H1 (cell line): ENCODE results near the gene CCDC195. TPM values are rescaled to one million over a fixed set of nuclear protein-coding genes. Genes with fewer than 3 reads are reported as not detected.

Experiments
- CTCF ChIA-PET: fragments of 300-600 bp; sonication (Branson Sonifier 250); formaldehyde crosslinking; loops from one replicate; lab custom pipeline; 2021; ENCODE audit not compliant: partially characterized antibody; lab: Charles Lee
- POLR2A ChIA-PET: fragments of 300-600 bp; sonication (Branson Sonifier 250); formaldehyde crosslinking; loops from one replicate; lab custom pipeline; 2021; ENCODE audit warnings: inconsistent platforms; ENCODE audit not compliant: partially characterized antibody; lab: Charles Lee
- DNase-seq, 2 experiments: peaks; one replicate each; pipeline versions ENCODE4 v3.0.0 to v3.0.0-alpha.2; 2010 to 2022; ENCODE audit warnings: low spot score in 2 of 2, low read depth in 1 of 2, mixed read lengths in 1 of 2
- FAIRE-seq: peaks from 2 replicates; lab custom pipeline; 2011; peaks lifted over from hg19 to GRCh38; lab: Jason Lieb, UNC
- H2AFZ ChIP-seq: 2 replicates; pipeline ENCODE4 v1.8.1; 2012; ENCODE audit warnings: low read length, inconsistent platforms
- H2AK5ac ChIP-seq: 2 replicates; pipeline ENCODE4 v1.6.1; 2013; ENCODE audit warnings: low read depth, low read length
- H2BK120ac ChIP-seq: replicated peaks from 2 replicates; pipeline ENCODE3; 2013; ENCODE audit warnings: low read depth, low read length, inconsistent platforms
- H2BK12ac ChIP-seq: 2 replicates; pipeline ENCODE4 v1.6.1; 2013; ENCODE audit warnings: low read depth, low read length
- H2BK15ac ChIP-seq: 2 replicates; pipeline ENCODE4 v1.6.1; 2013; ENCODE audit warnings: low read length
- H2BK20ac ChIP-seq: 2 replicates; pipeline ENCODE4 v1.6.1; 2013; ENCODE audit warnings: low read length
- H2BK5ac ChIP-seq: 2 replicates; pipeline ENCODE4 v1.6.1; 2013; ENCODE audit warnings: low read depth, low read length
- H3K14ac ChIP-seq: 2 replicates; pipeline ENCODE4 v1.6.1; 2013; ENCODE audit warnings: inconsistent platforms; ENCODE audit not compliant: insufficient read length
- H3K18ac ChIP-seq: 2 replicates; pipeline ENCODE4 v1.6.1; 2013; ENCODE audit warnings: low read length; ENCODE audit errors: extremely low read depth
- H3K23ac ChIP-seq: 2 replicates; pipeline ENCODE4 v1.6.1; 2013; ENCODE audit warnings: inconsistent platforms; ENCODE audit not compliant: insufficient read length
- H3K23me2 ChIP-seq: 2 replicates; pipeline ENCODE4 v1.6.1; 2013; ENCODE audit warnings: low read depth, low read length
- H3K27ac ChIP-seq: 2 replicates; pipeline ENCODE4 v1.6.1; 2011; ENCODE audit warnings: low read depth, low read length, inconsistent platforms
- H3K27me3 ChIP-seq, 4 experiments: replicated peaks in 1 of 4; 1 replicate in 1 of 4; 2 replicates in 3 of 4; pipeline versions ENCODE4 v1.6.1 to v1.8.1; 2011 to 2013; ENCODE audit warnings: low read length in 3 of 4, mild to moderate bottlenecking in 3 of 4, inconsistent platforms in 2 of 4, mixed read lengths in 2 of 4, moderate library complexity in 1 of 4; ENCODE audit not compliant: control insufficient read depth in 3 of 4, insufficient read depth in 3 of 4; ENCODE audit errors: extremely low read depth in 1 of 4
- H3K36me3 ChIP-seq, 4 experiments: 2 replicates each; pipeline versions ENCODE4 v1.6.1 to v1.8.1; 2011 to 2013; ENCODE audit warnings: mild to moderate bottlenecking in 4 of 4, low read length in 3 of 4, moderate library complexity in 2 of 4, control low read depth in 1 of 4, inconsistent platforms in 1 of 4; ENCODE audit not compliant: insufficient read depth in 4 of 4, control insufficient read depth in 2 of 4
- H3K4ac ChIP-seq: replicated peaks from 2 replicates; pipeline ENCODE3; 2013; ENCODE audit warnings: low read length, low read depth, mixed read lengths, inconsistent platforms; ENCODE audit not compliant: insufficient read length
- H3K4me1 ChIP-seq, 4 experiments: replicated peaks in 1 of 4; 1 replicate in 1 of 4; 2 replicates in 3 of 4; pipeline versions ENCODE4 v1.6.1 to v1.8.1; 2011 to 2013; ENCODE audit warnings: low read length in 3 of 4, inconsistent platforms in 2 of 4, mixed read lengths in 1 of 4; ENCODE audit not compliant: insufficient read depth in 4 of 4, control insufficient read depth in 3 of 4
- H3K4me2 ChIP-seq, 2 experiments: 2 replicates each; pipeline versions ENCODE4 v1.6.1 to v1.8.1; 2011 to 2013; ENCODE audit warnings: low read depth in 2 of 2, low read length in 2 of 2, control low read depth in 1 of 2, inconsistent platforms in 1 of 2, mild to moderate bottlenecking in 1 of 2; ENCODE audit not compliant: insufficient read depth in 1 of 2
- H3K4me3 ChIP-seq, 4 experiments: fragments of 200-600, 300-600 bp in 1 of 4; sonication (generic), shearing (Covaris generic), sonication (Bioruptor Twin) in 1 of 4; 2 replicates each; pipeline versions ENCODE4 v1.5.1 to v1.8.1; 2011 to 2016; ENCODE audit warnings: low read length in 4 of 4, low read depth in 3 of 4, control low read depth in 2 of 4, inconsistent platforms in 2 of 4, mild to moderate bottlenecking in 2 of 4, mixed read lengths in 1 of 4, moderate library complexity in 1 of 4; ENCODE audit not compliant: insufficient read depth in 2 of 4; ENCODE audit errors: extremely low read depth in 1 of 4
- H3K56ac ChIP-seq: replicated peaks from 2 replicates; pipeline ENCODE3; 2013; ENCODE audit warnings: low read depth, mild to moderate bottlenecking, mixed read lengths, low read length, inconsistent platforms; ENCODE audit not compliant: insufficient read length
- H3K79me1 ChIP-seq: 2 replicates; pipeline ENCODE4 v1.6.1; 2013; ENCODE audit warnings: low read depth, low read length, control low read depth
- H3K79me2 ChIP-seq, 2 experiments: 2 replicates each; pipeline versions ENCODE4 v1.6.1 to v1.8.1; 2012 to 2013; ENCODE audit warnings: low read length in 2 of 2, mild to moderate bottlenecking in 2 of 2, inconsistent platforms in 1 of 2; ENCODE audit not compliant: insufficient read depth in 2 of 2, control insufficient read depth in 1 of 2
- H3K9ac ChIP-seq, 4 experiments: replicated peaks in 1 of 4; 1 replicate in 1 of 4; 2 replicates in 3 of 4; pipeline versions ENCODE4 v1.6.1 to v1.8.1; 2011 to 2013; ENCODE audit warnings: low read depth in 3 of 4, low read length in 3 of 4, control low read depth in 2 of 4, mild to moderate bottlenecking in 2 of 4, moderate library complexity in 2 of 4, inconsistent platforms in 1 of 4; ENCODE audit errors: extremely low read depth in 1 of 4
- H3K9me3 ChIP-seq, 2 experiments: 2 replicates each; pipeline versions ENCODE4 v1.6.1 to v1.8.1; 2012 to 2013; ENCODE audit warnings: mild to moderate bottlenecking in 2 of 2, moderate library complexity in 2 of 2, control low read depth in 1 of 2, inconsistent platforms in 1 of 2, low read depth in 1 of 2, low read length in 1 of 2, mixed read lengths in 1 of 2; ENCODE audit not compliant: insufficient read depth in 2 of 2
- H4K20me1 ChIP-seq, 2 experiments: replicated peaks in 1 of 2; 2 replicates each; pipeline versions ENCODE3 to v1.8.1; 2011 to 2013; ENCODE audit warnings: inconsistent platforms in 2 of 2, low read length in 2 of 2, mild to moderate bottlenecking in 1 of 2; ENCODE audit not compliant: insufficient read depth in 2 of 2, control insufficient read depth in 1 of 2
- H4K5ac ChIP-seq: 2 replicates; pipeline ENCODE4 v1.6.1; 2013; ENCODE audit warnings: low read length, low read depth, mixed read lengths, inconsistent platforms; ENCODE audit not compliant: insufficient read length
- H4K8ac ChIP-seq: 2 replicates; pipeline ENCODE4 v1.8.0; 2013; ENCODE audit warnings: mild to moderate bottlenecking, moderate library complexity, low read length, inconsistent platforms; ENCODE audit not compliant: insufficient read depth; ENCODE audit errors: extremely low read depth
- H4K91ac ChIP-seq: replicated peaks from 2 replicates; pipeline ENCODE3; 2013; ENCODE audit warnings: low read length, mixed read lengths, inconsistent platforms; ENCODE audit not compliant: insufficient read length
- ASH2L ChIP-seq: fragments of 200-600, 300-600 bp; sonication (generic); IDR thresholded peaks from one replicate; pipeline ENCODE4 v1.7.1; 2017; ENCODE audit warnings: low read length
- CBX5 ChIP-seq: fragments of 300-800, 300-1000 bp; sonication (generic); IDR thresholded peaks from 2 replicates; pipeline ENCODE4 v1.7.1; 2016; ENCODE audit warnings: antibody characterized with exemption, low read length, low read depth
- RXRA ChIP-seq: IDR thresholded peaks from 2 replicates; pipeline ENCODE4 v1.6.1; 2011; ENCODE audit warnings: low read depth, mild to moderate bottlenecking, low read length, moderate library complexity; ENCODE audit not compliant: insufficient read depth
- SIRT6 ChIP-seq: IDR thresholded peaks from one replicate; pipeline ENCODE4 v1.7.1; 2012; ENCODE audit warnings: low read length, inconsistent platforms
- SP1 ChIP-seq: IDR thresholded peaks from 2 replicates; pipeline ENCODE4 v1.6.1; 2011; ENCODE audit warnings: low read depth, low read length
- ZNF274 ChIP-seq: IDR thresholded peaks from 2 replicates; pipeline ENCODE4 v1.7.0; 2012; ENCODE audit warnings: low read length, borderline replicate concordance; ENCODE audit errors: extremely low read depth
- WGBS, 2 experiments: shearing (Covaris generic) in 1 of 2; methylation state at CpG; one replicate each; pipeline versions ENCODE4 v1.1.6 to v1.1.7; 2013 to 2015; ENCODE audit warnings: low lambda C conversion rate in 2 of 2, mixed read lengths in 2 of 2, inconsistent platforms in 1 of 2, low coverage in 1 of 2, missing lambda C conversion rate in 1 of 2; ENCODE audit not compliant: insufficient replicate concordance in 2 of 2, insufficient coverage in 1 of 2, insufficient read length in 1 of 2; ENCODE audit errors: extremely low coverage in 1 of 2, missing lambda C conversion rate in 1 of 2; 5-methylcytosine and 5-hydroxymethylcytosine counted together
- polyA plus RNA-seq, 7 experiments: library from polyadenylated mRNA; depleted of rRNA in 3 of 7; stranded (reverse) in 5 of 7; unstranded in 2 of 7; fragments of >200 nt in 5 of 7; fragments of 200-250 nt in 2 of 7; gene quantifications; 1 replicate in 5 of 7; 2 replicates in 1 of 7; 4 replicates in 1 of 7; pipeline versions ENCODE4 v1.2.1 to v1.2.3, GENCODE V29; 2011 to 2013; ENCODE audit warnings: missing spikeins in 2 of 7, mixed read lengths in 2 of 7
- total RNA-seq: library from RNA; stranded (reverse); fragmentation: NEBNext Ultra II Directional; extraction: Animal tissue kit (Norgen Biotek cat#: 25700); gene quantifications from 2 replicates; pipeline ENCODE4 v1.2.1, GENCODE V29; 2021

The CCDC195 gene
- total and polyA plus RNA-seq, 2 of the 8 experiments (the other 6 are each of a cell fraction or from before 2014, with no cell fraction given): not detected

DNA sequence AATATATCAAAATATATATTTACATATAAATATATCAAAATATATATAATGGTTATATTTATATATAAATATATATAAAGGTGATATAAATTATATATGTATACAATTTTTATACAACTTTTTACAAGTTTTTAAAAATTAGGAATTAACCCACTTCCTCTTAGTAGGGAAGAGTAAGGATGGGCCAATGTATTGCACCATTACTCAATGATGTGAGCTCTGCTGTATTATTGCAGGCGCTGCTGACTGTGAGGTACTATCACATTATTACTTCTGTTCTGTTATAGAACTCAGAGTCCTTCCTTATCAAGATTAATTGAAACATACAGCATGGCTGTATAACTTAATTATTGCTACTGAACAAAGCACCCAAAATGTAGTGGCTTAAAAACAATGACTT lies 46.0 kb downstream of the CCDC195 start:
- H2AFZ ChIP-seq: no peak overlapping the region
- no peak overlapping the region for H3K9ac ChIP-seq
- H3K79me1 ChIP-seq: no peaks in the 10 kb centered on the region
- H3K27ac ChIP-seq: no peak overlapping the region
- DNase-seq (no peak), FAIRE-seq (no peak)
- H3K27me3 ChIP-seq: no peaks in the 10 kb centered on the region
- H4K91ac ChIP-seq: no peak overlapping the region
- H3K56ac ChIP-seq: no peak overlapping the region
- no peak overlapping the region for H2BK15ac ChIP-seq
- TF ChIP-seq RXRA (no peak), CBX5 (no peak), ASH2L (no peak), SP1 (no peak), SIRT6 (no peak), ZNF274 (no peak)
- no peak overlapping the region for H2BK20ac ChIP-seq
- no peak overlapping the region for H3K14ac ChIP-seq
- H4K20me1 ChIP-seq: no peaks in the 10 kb centered on the region
- H2AK5ac ChIP-seq: no peak overlapping the region
- H4K8ac ChIP-seq: no peak overlapping the region
- no peak overlapping the region for H2BK5ac ChIP-seq
- WGBS, 2 experiments: 95% methylated on average over 1 of the region's 1 CpG; no CpG with 5 or more reads in 1 of the 2 experiments
- no peaks in the 10 kb centered on the region for H3K36me3 ChIP-seq
- H4K5ac ChIP-seq: no peak overlapping the region
- no peaks in the 10 kb centered on the region for H3K79me2 ChIP-seq
- H3K4me3 ChIP-seq: no peak overlapping the region
- H3K4ac ChIP-seq: no peak overlapping the region
- H3K9me3 ChIP-seq: no peaks in the 10 kb centered on the region
- no peak overlapping the region for H2BK120ac ChIP-seq
- H3K23ac ChIP-seq: no peak overlapping the region
- CTCF ChIA-PET: interaction anchor here (1.2 kb wide), 1 partner anchor 21 kb away, joined by 3 read pairs; no protein-coding TSS in a partner anchor
- H3K18ac ChIP-seq: no peak overlapping the region
- no peak overlapping the region for H3K4me2 ChIP-seq
- POLR2A ChIA-PET: no interaction called here
- H3K4me1 ChIP-seq: peaks cover 0 to 5% (median 2%) of the 10 kb centered on the region in 4 experiments; a peak in 1 of 7 replicates
- no peaks in the 10 kb centered on the region for H3K23me2 ChIP-seq
- no peak overlapping the region for H2BK12ac ChIP-seq
